Panc1 (cell line): ENCODE data around the gene CAMP.

Experiments used
- CTCF ChIP-seq: fragments of 450-650 bp; IDR thresholded peaks from 2 replicates; pipeline ENCODE4 v1.5.1; 2017; ENCODE audit warnings: mild to moderate bottlenecking
- POLR2AphosphoS5 ChIP-seq: IDR thresholded peaks from 2 replicates; pipeline ENCODE4 v1.6.1; 2012; ENCODE audit warnings: mild to moderate bottlenecking, low read depth, low read length, moderate library complexity
- SIN3A ChIP-seq: IDR thresholded peaks from 2 replicates; pipeline ENCODE4 v1.6.1; 2012; ENCODE audit warnings: low read depth, mild to moderate bottlenecking, low read length, moderate library complexity, borderline replicate concordance; ENCODE audit not compliant: insufficient read depth
- TCF7L2 ChIP-seq: IDR thresholded peaks from 2 replicates; pipeline ENCODE4 v1.6.1; 2011; ENCODE audit warnings: mild to moderate bottlenecking, low read depth, low read length, inconsistent platforms
- TF ChIP-seq, protein P1 (sequence below), 2 experiments: IDR thresholded peaks; 2 replicates each; pipeline ENCODE4 v1.6.1; 2011 to 2012; ENCODE audit warnings: low read depth in 2 of 2, control low read depth in 1 of 2, low read length in 1 of 2, mild to moderate bottlenecking in 1 of 2, moderate library complexity in 1 of 2; ENCODE audit not compliant: insufficient read depth in 1 of 2

DNA sequence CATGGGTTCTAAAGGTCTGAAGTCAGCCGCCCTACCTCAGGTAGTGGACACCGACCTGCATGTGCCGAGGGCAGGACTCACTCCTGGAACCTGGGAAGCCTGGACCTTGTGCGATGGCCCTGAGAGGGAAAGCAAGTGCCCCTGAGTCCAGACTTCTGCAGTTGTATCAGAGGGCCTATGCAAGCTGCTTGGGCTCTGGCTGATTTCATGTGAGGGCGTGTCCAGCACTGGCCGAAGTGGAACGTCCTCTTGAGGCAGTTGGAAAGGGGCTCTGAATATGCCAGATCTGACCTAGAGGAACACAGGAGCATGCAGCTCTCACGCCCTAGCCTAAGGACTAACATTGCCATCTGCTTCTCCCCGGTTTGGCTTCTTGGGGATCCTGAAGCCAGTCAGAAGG lies 2.5 kb upstream of the CAMP start:
- TF ChIP-seq CTCF (no peak), SIN3A (no peak), POLR2AphosphoS5 (no peak), TCF7L2 (no peak)
- TF ChIP-seq, protein P1, sequence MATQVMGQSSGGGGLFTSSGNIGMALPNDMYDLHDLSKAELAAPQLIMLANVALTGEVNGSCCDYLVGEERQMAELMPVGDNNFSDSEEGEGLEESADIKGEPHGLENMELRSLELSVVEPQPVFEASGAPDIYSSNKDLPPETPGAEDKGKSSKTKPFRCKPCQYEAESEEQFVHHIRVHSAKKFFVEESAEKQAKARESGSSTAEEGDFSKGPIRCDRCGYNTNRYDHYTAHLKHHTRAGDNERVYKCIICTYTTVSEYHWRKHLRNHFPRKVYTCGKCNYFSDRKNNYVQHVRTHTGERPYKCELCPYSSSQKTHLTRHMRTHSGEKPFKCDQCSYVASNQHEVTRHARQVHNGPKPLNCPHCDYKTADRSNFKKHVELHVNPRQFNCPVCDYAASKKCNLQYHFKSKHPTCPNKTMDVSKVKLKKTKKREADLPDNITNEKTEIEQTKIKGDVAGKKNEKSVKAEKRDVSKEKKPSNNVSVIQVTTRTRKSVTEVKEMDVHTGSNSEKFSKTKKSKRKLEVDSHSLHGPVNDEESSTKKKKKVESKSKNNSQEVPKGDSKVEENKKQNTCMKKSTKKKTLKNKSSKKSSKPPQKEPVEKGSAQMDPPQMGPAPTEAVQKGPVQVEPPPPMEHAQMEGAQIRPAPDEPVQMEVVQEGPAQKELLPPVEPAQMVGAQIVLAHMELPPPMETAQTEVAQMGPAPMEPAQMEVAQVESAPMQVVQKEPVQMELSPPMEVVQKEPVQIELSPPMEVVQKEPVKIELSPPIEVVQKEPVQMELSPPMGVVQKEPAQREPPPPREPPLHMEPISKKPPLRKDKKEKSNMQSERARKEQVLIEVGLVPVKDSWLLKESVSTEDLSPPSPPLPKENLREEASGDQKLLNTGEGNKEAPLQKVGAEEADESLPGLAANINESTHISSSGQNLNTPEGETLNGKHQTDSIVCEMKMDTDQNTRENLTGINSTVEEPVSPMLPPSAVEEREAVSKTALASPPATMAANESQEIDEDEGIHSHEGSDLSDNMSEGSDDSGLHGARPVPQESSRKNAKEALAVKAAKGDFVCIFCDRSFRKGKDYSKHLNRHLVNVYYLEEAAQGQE (IDR thresholded peaks at IDR 0.05; ENCODE audit: insufficient read depth in 1 of 2, low read depth in 2 of 2, low read length in 1 of 2) = no peak
